A172 (cell line): Measurements from ENCODE around the gene KCNIP3. TPM values are rescaled to one million over a fixed set of nuclear protein-coding genes. Genes with fewer than 3 reads are reported as not detected.

Experiments
- DNase-seq: peaks from one replicate; pipeline ENCODE4 v3.0.0-alpha.2; 2015; ENCODE audit warnings: low spot score
- total RNA-seq: library from RNA; depleted of rRNA; stranded (reverse); fragments of >200 nt; shearing (Covaris generic); gene quantifications from 2 replicates; pipeline ENCODE4 v1.2.3, GENCODE V29; 2014

KCNIP3 gene
- total RNA-seq, 1 experiment from 2014 or later = 3.8 TPM

- no peak for DNase-seq
These were observed 30.7 kb downstream of the KCNIP3 start for GRCh38 chr2:95327861-95328260.

GRCh38 chr2:95328358-95329125 is 31.4 kb downstream of the KCNIP3 start:
- DNase-seq = no peak

GRCh38 chr2:95329401-95329800 is 32.3 kb downstream of the KCNIP3 start:
- DNase-seq = no peak

- no peak for DNase-seq
These were observed 33.0 kb downstream of the KCNIP3 start for GRCh38 chr2:95329891-95330793.

GRCh38 chr2:95330794-95331338 is 33.7 kb downstream of the KCNIP3 start:
- no peak for DNase-seq

GRCh38 chr2:95331606-95332005 is 34.5 kb downstream of the KCNIP3 start:
- DNase-seq = no peak

- DNase-seq = no peak
These were observed 34.9 kb downstream of the KCNIP3 start for GRCh38 chr2:95332036-95332435.

GRCh38 chr2:95333056-95333455 is 35.9 kb downstream of the KCNIP3 start:
- DNase-seq = no peak

GRCh38 chr2:95333888-95334338 is 36.8 kb downstream of the KCNIP3 start:
- DNase-seq = peak; percentile 94

- peak; percentile 28 for DNase-seq
These were observed 37.9 kb downstream of the KCNIP3 start for GRCh38 chr2:95334916-95335641.

GRCh38 chr2:95336406-95336805 is 39.3 kb downstream of the KCNIP3 start:
- no peak for DNase-seq

- DNase-seq = no peak
These were observed 40.7 kb downstream of the KCNIP3 start for GRCh38 chr2:95337829-95338228.

- DNase-seq = no peak
These were observed 45.6 kb downstream of the KCNIP3 start for GRCh38 chr2:95342556-95343320.

- DNase-seq = peak; percentile 21
These were observed 46.5 kb downstream of the KCNIP3 start for GRCh38 chr2:95343429-95344214.

- DNase-seq = no peak
These were observed 47.1 kb downstream of the KCNIP3 start for GRCh38 chr2:95344215-95344583.

- no peak for DNase-seq
These were observed 47.5 kb downstream of the KCNIP3 start for GRCh38 chr2:95344656-95345055.

- no peak for DNase-seq
These were observed 48.0 kb downstream of the KCNIP3 start for GRCh38 chr2:95345081-95345562.

GRCh38 chr2:95345563-95346230 is 48.5 kb downstream of the KCNIP3 start:
- DNase-seq = peak; percentile 72

GRCh38 chr2:95346231-95346737 is 49.1 kb downstream of the KCNIP3 start:
- peak; percentile 35 for DNase-seq
